ENCODE results near the gene TSPAN4.

DNA sequence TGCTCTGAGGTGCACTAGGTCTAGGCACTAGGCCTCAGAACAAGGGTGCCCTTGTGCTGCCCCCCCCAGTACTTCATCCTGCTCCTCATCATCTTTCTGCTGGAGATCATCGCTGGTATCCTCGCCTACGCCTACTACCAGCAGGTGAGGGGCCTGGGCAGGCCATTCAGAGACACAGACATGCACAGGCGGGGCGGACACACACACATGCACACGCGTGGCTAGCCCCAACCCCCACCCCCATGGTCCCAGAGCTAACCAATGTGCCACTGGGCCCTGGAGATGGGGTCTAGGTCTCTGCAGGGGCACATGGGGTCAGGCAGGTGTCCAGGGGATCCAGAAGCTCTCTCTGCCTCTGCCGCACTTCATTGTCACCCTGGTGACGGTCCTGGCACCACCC, 6.0 kb upstream of the TSPAN4 start:
- TF ChIP-seq, protein P1, sequence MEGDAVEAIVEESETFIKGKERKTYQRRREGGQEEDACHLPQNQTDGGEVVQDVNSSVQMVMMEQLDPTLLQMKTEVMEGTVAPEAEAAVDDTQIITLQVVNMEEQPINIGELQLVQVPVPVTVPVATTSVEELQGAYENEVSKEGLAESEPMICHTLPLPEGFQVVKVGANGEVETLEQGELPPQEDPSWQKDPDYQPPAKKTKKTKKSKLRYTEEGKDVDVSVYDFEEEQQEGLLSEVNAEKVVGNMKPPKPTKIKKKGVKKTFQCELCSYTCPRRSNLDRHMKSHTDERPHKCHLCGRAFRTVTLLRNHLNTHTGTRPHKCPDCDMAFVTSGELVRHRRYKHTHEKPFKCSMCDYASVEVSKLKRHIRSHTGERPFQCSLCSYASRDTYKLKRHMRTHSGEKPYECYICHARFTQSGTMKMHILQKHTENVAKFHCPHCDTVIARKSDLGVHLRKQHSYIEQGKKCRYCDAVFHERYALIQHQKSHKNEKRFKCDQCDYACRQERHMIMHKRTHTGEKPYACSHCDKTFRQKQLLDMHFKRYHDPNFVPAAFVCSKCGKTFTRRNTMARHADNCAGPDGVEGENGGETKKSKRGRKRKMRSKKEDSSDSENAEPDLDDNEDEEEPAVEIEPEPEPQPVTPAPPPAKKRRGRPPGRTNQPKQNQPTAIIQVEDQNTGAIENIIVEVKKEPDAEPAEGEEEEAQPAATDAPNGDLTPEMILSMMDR (IDR thresholded peaks at IDR 0.05), result no peak
- TF ChIP-seq EP300 (IDR thresholded peaks at IDR 0.05; ENCODE audit: low read depth), result no peak
- no peak for TF ChIP-seq POLR2A (IDR thresholded peaks at IDR 0.05)
- TF ChIP-seq POLR2AphosphoS5 (IDR thresholded peaks at IDR 0.05), result no peak
